ENCODE results near the gene TWF1. TPM values are rescaled to one million over a fixed set of nuclear protein-coding genes. Genes with fewer than 3 reads are reported as not detected.
A peak's percentile ranks its signal among the peaks of the same experiment; 100 is the strongest.

The TWF1 gene
- total RNA-seq, 2 experiments from 2014 or later, result 72.3 to 77.5 TPM

DNA sequence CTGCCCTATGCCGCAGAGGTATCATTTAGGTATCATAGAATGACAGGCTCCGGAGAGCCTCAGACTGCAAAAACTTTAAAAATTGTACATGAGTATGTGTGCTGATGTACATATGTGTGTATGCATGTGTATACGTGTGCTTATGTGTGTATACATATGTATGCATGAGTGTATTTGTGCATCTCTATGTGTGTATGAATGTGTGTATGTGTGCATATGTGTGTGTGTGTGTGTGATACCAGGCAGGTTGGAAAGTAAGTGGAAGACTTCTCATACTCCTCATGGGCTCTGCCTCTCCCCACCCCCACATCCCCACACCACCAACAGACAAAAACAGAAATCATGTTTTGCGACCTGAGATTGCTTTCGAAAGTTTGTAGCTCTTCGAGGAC lies 29.1 kb upstream of the TWF1 start:
- ChIA-PET POLR2A (interaction anchor here (0.6 to 9.8 kb wide), 5 partner anchors 25 to 1509 kb away, joined by 3 to 153 read pairs (median 15); partner anchors contain the start of genes IRAK4, PUS7L and TWF1), CTCF (interaction anchor here (1.0 to 1.4 kb wide), 2 partner anchors 29 to 47 kb away, joined by 3 to 5 read pairs; partner anchors contain the start of gene TWF1)
- intact Hi-C loops (cut with DNase I, micrococcal nuclease), result loop anchor here (1.0 to 5.0 kb wide), 2 partner anchors 30 to 47 kb away; no protein-coding TSS in a partner anchor
- Mint-ChIP-seq H3K4me3 (peak overlapping the region; percentile 89), H3K27ac (peak overlapping the region; percentile 84), H3K27me3 (no peaks in the 10 kb centered on the region), H3K36me3 (ENCODE audit: low read depth) (no peaks in the 10 kb centered on the region), H3K9me3 (no peaks in the 10 kb centered on the region), H3K4me1 (ENCODE audit: low read depth) (peaks cover 65% of the 10 kb centered on the region)
- Histone ChIP-seq H3K36me3 (ENCODE audit: insufficient read depth, low read length) (no peaks in the 10 kb centered on the region), H3K27me3 (ENCODE audit: control insufficient read depth in 1 of 2, insufficient read depth in 2 of 2, low read length in 2 of 2) (no peaks in the 10 kb centered on the region), H3K27ac (ENCODE audit: low read depth in 1 of 2, low read length in 2 of 2) (no peak overlapping the region), H3K4me1 (ENCODE audit: insufficient read depth, low read length) (peaks cover 38% of the 10 kb centered on the region), H3K4me3 (ENCODE audit: low read length) (peak overlapping the region; percentile 64), H3K9me3 (ENCODE audit: control insufficient read depth in 1 of 2, insufficient read depth in 1 of 2, low read length in 2 of 2) (no peaks in the 10 kb centered on the region)
- ATAC-seq (ENCODE audit: poor library complexity), result peak; percentile 5
- no peak for TF ChIP-seq CTCF (IDR thresholded peaks at IDR 0.05)
- peak in 2 of 14 experiments; percentile 2 for DNase-seq

- CTCF ChIA-PET, result interaction anchor here (1.3 kb wide), 1 partner anchor 50 kb away, joined by 3 read pairs; no protein-coding TSS in a partner anchor
- H3K9me3 Mint-ChIP-seq, result no peaks in the 10 kb centered on the region
- no peak for TF ChIP-seq CTCF (IDR thresholded peaks at IDR 0.05)
- no peaks in the 10 kb centered on the region for H3K36me3 Mint-ChIP-seq (ENCODE audit: low read depth)
- H3K36me3 ChIP-seq (ENCODE audit: insufficient read depth, low read length), result no peaks in the 10 kb centered on the region
- H3K27me3 Mint-ChIP-seq, result no peaks in the 10 kb centered on the region
- peaks cover 38% of the 10 kb centered on the region for H3K4me1 ChIP-seq (ENCODE audit: insufficient read depth, low read length)
- DNase-seq, result peak in 3 of 14 experiments; percentile 47 to 53 (median 52)
- H3K27ac ChIP-seq (ENCODE audit: low read depth in 1 of 2, low read length in 2 of 2), result peak overlapping the region in 1 of 2 donors; percentile 21
- no peaks in the 10 kb centered on the region for H3K9me3 ChIP-seq (ENCODE audit: control insufficient read depth in 1 of 2, insufficient read depth in 1 of 2, low read length in 2 of 2)
- H3K4me3 ChIP-seq (ENCODE audit: low read length), result no peak overlapping the region
- H3K27ac Mint-ChIP-seq, result peak overlapping the region; percentile 34
- POLR2A ChIA-PET, result interaction anchor here (0.5 to 9.8 kb wide), 6 partner anchors 13 to 74 kb away, joined by 3 to 153 read pairs (median 3); partner anchors contain the start of genes IRAK4, PUS7L and TWF1
- H3K27me3 ChIP-seq (ENCODE audit: control insufficient read depth in 1 of 2, insufficient read depth in 2 of 2, low read length in 2 of 2), result no peaks in the 10 kb centered on the region
- intact Hi-C loops (cut with DNase I, micrococcal nuclease), result loop anchor here in 1 of 2 experiments (2.0 kb wide), 1 partner anchor 26 kb away; the partner anchor contains the start of gene TWF1
- ATAC-seq (ENCODE audit: poor library complexity), result peak; percentile 27
- peaks cover 55% of the 10 kb centered on the region for H3K4me1 Mint-ChIP-seq (ENCODE audit: low read depth)
- H3K4me3 Mint-ChIP-seq, result peak overlapping the region; percentile 35
These were observed 26.5 kb upstream of the TWF1 start for GRCh38 chr12:43832463-43833168.

DNA sequence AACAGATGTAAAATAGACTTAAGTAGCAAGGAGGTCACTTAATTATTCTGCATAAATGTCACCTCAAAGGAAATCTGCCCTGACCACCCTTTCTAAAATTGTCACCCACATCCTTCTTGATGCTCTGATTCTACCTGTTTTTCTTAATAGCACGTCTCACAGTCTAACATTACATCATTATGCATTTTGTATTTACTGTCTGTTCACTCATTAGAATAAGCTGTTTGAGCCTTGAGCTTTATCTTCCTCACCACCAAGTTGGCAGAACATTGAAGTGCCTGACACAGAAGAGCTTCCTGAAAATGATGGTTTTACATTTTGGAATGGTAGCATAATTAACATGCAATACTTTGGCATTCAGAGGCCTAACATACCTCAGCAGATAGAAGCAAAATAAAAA lies 21.0 kb upstream of the TWF1 start:
- H3K4me1 ChIP-seq (ENCODE audit: insufficient read depth, low read length), result peaks cover 8% of the 10 kb centered on the region
- Mint-ChIP-seq H3K4me1 (ENCODE audit: low read depth) (peaks cover 19% of the 10 kb centered on the region), H3K9me3 (no peaks in the 10 kb centered on the region), H3K36me3 (ENCODE audit: low read depth) (no peaks in the 10 kb centered on the region), H3K27ac (no peak overlapping the region), H3K4me3 (no peak overlapping the region), H3K27me3 (no peaks in the 10 kb centered on the region)
- no peaks in the 10 kb centered on the region for H3K36me3 ChIP-seq (ENCODE audit: insufficient read depth, low read length)
- intact Hi-C loops (cut with DNase I, micrococcal nuclease), result no loop called here
- H3K9me3 ChIP-seq (ENCODE audit: control insufficient read depth in 1 of 2, insufficient read depth in 1 of 2, low read length in 2 of 2), result no peaks in the 10 kb centered on the region
- H3K4me3 ChIP-seq (ENCODE audit: low read length), result no peak overlapping the region
- ChIA-PET CTCF (no interaction called here), POLR2A (interaction anchor here (1.3 kb wide), 1 partner anchor 9 kb away, joined by 3 read pairs; the partner anchor contains the start of gene TMEM117)
- H3K27ac ChIP-seq (ENCODE audit: low read depth in 1 of 2, low read length in 2 of 2), result no peak overlapping the region
- no peaks in the 10 kb centered on the region for H3K27me3 ChIP-seq (ENCODE audit: control insufficient read depth in 1 of 2, insufficient read depth in 2 of 2, low read length in 2 of 2)
- DNase-seq, result no peak
- ATAC-seq (ENCODE audit: poor library complexity), result no peak
- no peak for TF ChIP-seq CTCF (IDR thresholded peaks at IDR 0.05)
